Measurements from ENCODE around the gene S100A5.
"Not testable (repeated sequence)": the region's sequence is repeated elsewhere in the genome, so short reads cannot be mapped to it uniquely, and the experiment has no call there.

S100A5 gene, protein sequence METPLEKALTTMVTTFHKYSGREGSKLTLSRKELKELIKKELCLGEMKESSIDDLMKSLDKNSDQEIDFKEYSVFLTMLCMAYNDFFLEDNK

DNA sequence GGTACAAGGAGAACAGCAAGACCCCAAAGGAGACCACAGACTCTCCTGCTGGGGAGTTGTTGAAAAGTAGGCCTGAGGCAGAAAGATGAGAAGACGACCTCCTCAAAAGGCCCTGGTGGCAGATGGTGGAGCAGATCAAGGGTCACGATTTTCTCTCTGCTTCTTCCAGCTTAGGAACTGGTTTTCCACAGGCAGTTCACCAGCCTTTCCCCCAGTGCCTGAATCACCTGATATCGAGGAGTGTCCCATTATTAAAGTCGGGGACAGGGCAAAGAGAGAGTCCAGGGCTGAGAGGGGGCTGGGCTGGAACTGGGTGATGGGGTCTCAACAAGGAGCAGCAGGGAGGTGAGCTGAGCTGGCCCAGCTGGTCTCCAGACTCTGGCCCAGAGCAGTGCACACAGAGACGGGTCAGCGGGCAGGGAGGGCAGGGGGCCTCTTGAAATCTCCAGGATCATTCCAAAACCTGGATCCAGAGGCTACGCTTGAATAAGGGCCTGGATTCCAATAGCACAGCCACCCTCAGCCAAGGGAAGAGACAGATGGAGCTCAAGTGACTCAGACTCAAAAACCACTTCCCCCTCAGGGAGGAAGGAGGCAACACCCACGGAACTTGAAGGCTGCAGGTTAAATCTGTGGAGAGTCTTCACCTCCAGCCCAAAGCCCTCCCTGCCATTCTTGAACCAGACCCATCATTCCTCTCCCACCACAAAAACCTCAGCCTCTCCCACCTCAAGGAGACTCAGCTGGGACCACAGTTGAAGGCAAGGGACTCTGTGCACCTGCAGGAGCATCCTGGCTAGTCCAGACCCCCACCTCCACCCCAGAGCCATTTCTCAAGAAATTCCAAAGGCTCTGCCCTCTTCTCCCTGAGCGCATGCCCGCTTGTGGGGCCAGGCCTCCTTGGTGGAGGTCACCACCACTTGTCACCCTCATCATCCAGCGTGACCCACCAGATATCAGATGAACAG is at the start of gene S100A5:
Gene S100A5 (minus strand): TSS at position 541 of the 968 bp plus-strand sequence. CDS start 743 bp downstream, outside the sequence.
- no peak for DNase-seq

DNA sequence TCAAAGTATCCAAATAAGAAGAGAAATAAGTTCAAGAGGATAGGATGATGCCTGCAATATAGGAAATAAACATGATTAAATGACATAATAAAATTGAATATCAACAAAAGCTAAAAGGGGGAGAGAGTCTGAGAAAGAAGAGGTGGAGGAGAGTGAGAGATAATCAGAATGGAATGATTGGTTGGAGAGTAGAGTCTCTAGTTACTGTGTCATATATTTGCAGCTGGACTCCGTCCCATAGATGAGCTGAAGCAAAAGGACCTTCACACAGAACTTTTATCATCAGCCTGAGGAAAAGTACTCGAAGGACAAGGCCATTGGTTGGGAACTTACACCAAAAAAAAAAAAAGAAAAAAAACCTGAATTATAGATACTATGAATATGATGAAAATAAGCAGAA is 47.7 kb upstream of the S100A5 start:
- no peak for DNase-seq

DNA sequence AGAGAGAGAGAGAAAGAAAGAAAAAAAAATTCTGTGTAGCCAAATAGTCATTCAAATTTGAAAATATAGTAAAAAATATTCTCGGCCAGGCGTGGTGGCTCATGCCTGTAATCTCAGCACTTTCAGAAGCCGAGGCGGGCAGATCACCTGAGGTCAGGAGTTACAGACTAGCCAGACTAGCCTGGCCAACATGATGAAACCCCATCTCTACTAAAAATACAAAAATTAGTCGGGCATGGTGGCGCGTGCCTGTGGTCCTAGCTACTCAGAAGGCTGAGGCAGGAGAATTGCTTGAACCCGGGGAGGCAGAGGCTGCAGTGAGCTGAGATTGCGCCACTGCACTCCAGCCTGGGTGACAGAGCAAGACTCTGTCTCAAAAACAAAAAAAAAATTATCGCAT is 47.3 kb upstream of the S100A5 start:
- DNase-seq: not testable (repeated sequence)

GRCh38 chr1:153587314-153587713 is 46.6 kb upstream of the S100A5 start:
- no peak for DNase-seq

DNA sequence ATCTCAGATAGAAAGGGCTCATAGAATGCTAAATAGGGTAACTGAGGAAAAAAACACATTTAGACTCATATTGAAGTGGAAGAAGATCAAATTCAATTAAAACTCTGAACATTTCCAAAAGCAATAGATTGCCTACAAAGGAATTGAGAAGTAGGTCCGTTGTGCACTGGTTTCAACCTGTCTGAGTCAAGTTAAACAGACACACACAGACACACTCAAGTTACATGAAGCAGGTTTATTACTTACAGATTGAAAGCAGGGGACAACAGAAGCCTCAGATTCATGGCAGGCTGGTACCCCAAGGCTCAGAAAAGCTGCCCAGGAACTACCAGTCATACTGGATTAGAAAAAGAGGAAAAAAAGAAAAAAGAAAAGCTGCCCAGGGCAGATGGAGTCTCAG is 45.6 kb upstream of the S100A5 start:
- DNase-seq: no peak

DNA sequence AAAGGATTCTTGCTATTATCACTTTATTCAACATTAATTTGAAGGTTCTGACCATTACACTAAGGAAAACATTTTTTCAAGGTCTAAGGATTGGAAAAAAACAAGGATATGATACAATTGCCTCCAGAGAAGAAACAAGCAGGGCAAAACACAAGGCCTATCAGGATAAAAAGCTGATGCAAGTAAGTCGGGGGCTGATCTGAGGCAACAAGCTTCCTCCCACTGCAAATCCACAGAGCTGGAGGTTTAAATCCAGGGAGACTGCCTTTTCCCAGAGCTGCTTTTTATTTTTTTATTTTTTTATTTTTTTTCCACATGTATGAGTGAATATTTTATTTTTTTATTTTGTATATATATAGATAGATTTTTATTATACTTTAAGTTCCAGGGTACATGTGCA is 44.3 kb upstream of the S100A5 start:
- DNase-seq: no peak

GRCh38 chr1:153583976-153584375 is 43.2 kb upstream of the S100A5 start:
- no peak for DNase-seq

- not testable (repeated sequence) for DNase-seq
Observed at GRCh38 chr1:153583514-153583913, 42.8 kb upstream of the S100A5 start.

DNA sequence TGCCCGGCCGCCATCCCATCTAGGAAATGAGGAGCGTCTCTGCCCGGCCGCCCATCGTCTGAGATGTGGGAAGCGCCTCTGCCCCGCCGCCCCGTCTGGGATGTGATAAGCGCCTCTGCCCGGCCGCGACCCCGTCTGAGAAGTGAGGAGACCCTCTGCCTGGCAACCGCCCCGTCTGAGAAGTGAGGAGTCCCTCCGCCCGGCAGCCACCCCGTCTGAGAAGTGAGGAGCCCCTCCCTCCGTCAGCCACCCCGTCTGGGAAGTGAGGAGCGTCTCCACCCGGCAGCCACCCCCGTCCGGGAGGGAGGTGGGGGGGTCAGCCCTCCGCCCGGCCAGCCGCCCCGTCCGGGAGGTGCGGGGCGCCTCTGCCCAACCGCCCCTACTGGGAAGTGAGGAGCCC is 42.1 kb upstream of the S100A5 start:
- DNase-seq: not testable (repeated sequence)

GRCh38 chr1:153578936-153579335 is 38.2 kb upstream of the S100A5 start:
- DNase-seq: no peak

GRCh38 chr1:153578490-153578889 is 37.8 kb upstream of the S100A5 start:
- DNase-seq: no peak

DNA sequence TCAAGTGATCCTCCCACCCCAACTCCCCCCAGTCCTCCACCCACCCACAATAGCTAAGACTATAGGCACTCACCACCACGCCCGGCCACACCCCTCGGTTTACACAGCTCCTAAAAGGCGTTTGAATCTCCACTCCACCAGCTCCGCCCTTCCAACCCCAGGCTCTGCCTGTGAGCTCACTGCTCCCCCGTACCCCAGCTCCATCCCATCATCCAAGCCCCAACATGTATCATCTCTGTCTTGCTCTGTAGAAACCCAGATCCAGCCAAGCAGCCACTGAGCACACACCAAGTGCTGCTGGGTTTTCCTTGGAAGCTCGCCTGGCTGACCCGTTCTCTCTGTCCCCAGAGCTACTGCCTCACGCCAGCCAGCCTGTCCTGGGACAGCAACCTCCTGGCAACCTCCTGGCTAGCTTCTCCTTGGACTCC is 36.9 kb upstream of the S100A5 start:
- DNase-seq: no peak

DNA sequence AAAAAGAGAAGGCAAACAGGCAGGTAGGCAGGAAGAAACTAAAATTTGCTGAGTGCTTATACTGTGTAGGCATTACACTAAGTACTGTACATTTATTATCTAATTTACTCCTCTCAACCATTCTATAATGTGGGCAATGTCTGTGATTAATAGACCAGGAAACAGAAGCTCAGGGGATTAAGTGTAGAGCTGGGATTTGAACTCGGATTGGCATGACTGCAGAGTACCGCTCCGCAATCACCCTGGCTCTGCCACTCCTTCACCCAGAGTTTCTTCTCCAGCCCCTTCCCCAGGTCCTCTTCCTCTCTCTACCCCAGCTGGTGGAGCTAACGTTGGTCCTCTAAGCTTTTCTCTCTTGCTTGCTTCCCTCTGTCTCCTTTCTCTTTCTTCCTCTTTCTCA is 36.4 kb upstream of the S100A5 start:
- no peak for DNase-seq

- not testable (repeated sequence) for DNase-seq
Observed at GRCh38 chr1:153575497-153575896, 34.8 kb upstream of the S100A5 start.

- DNase-seq: not testable (repeated sequence)
Observed at GRCh38 chr1:153575081-153575491, 34.4 kb upstream of the S100A5 start.

DNA sequence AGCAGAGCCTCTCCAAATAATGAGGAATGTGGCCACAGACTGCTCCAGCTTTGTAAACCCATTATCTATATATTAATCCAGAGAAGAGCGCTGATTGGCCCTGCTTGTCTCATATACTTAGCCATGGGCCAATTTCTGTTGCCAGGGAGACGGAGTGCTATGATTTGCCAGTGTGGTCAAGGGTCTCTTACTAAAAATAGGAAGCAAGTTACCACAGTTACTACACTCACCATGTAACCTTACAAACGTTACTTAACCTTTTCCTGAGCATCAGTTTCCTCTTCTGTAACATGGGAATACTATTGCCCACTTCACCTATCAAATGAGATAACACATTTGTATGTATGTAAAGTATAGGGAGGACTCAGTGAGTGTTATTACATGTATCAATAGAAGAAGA is 32.6 kb upstream of the S100A5 start:
- DNase-seq: no peak

GRCh38 chr1:153572569-153573015 is 31.9 kb upstream of the S100A5 start:
- DNase-seq: peak; percentile 55

GRCh38 chr1:153571706-153572105 is 31.0 kb upstream of the S100A5 start:
- no peak for DNase-seq

DNA sequence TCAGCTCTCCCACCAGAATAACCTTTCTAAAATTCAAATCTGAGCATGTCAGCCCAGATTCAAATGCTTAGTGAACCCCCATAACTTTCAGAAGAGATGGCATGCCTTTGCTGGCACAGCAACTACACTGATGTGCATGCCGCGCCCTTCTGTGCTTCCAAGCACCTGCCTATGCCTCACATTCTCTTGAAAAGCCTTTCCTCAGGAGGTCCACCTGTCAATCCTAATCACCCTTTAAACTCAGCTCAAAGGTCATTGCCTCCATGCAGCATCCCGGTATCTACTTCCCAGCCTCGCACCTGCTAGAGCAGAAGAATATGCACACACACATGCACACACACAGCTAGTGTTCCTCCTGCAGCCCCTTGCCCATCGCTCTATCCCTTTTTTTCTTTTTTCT is 30.1 kb upstream of the S100A5 start:
- DNase-seq: no peak

- DNase-seq: no peak
Observed at GRCh38 chr1:153569465-153569864, 28.7 kb upstream of the S100A5 start.

DNA sequence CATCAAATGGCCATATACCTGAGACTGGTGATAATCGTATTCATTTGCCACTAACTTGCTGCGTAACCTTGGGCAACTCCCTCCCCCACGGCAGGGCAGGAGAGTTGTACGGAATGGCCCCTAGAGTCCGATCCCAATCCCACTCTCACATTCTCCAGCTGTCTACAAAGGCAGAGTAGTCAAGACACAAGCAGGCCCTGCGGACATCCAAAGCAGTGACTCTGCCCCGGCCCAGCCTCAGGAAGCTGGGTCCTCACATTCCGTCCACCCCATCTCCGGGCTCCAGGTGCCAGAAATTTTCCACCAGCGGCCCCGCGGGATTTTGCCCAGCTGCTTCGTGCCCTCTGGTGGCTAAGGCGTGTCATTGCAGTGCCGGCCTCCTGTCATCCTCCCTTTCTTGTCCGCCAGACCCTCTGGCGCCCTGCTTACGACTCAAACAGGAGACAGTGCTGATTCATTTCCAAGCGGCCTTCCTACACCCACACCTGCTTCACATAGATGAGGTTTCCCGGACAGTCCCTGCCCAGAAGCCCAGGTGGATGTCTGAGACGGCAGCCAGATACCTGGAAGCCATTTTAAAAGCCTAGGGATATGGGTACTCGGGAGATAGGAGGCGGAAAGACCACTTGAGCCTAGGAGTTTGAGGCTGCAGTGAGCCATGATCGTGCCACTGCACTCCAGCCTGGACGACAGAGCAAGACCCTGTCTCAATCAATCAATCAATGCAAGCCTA is 27.8 kb upstream of the S100A5 start:
- peak; percentile 98 for DNase-seq

GRCh38 chr1:153567621-153568366 is 27.1 kb upstream of the S100A5 start:
- no peak for DNase-seq

All from NCI-H526 treated with DMSO at 0.1 percent for 48 hours (cell line).